Smooth muscle cell of the brain vasculature (primary cell): ENCODE results near the gene DAB2.

Experiments
- DNase-seq: peaks from one replicate; pipeline ENCODE4 v3.0.0-alpha.2; 2012; ENCODE audit warnings: low read depth, low spot score

DAB2 gene

GRCh38 chr5:39448506-39449128, 23.8 kb upstream of the DAB2 start:
- DNase-seq = no peak

- DNase-seq = no peak
These were observed 23.2 kb upstream of the DAB2 start for GRCh38 chr5:39447968-39448367.

DNA sequence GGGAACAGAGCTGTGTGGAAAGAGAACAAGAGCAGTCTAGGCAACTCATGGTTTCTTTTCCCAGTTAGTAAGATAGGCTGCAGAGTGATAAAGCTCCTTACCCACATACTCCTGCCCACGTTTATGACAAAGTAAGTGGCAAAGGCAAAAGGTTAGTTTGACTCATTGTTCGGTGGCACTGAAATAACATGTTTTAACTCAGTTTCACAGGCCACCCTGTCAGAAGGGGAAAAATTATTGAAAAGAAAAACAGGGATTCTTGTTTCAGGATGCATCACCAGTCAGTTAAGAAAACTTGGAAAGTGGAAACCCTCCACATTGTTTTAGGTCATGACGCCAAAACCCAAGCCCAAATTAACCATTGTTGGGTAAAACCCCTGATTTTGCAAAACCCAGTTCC, 22.3 kb upstream of the DAB2 start:
- DNase-seq = no peak

GRCh38 chr5:39446231-39446630, 21.5 kb upstream of the DAB2 start:
- DNase-seq = no peak

DNA sequence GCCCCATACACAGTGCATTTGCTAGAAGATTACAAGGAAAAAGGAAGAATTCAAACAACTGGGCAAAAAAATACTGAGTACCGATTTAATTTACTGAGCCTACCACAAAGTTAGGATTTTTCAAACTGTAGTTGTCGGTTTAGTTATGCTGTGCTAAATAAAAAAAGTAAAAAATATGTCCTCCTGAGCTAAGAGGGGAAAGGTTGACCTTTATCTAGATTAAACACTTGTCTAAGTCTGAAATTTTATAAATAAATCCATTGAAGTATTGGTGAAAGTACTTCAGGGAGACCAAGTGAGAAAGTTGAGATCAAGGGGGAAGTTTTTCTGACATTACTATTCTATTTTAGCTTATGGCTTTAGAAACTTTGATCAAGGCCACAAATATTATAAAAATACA, 19.1 kb upstream of the DAB2 start:
- no peak for DNase-seq

- no peak for DNase-seq
These were observed 18.2 kb upstream of the DAB2 start for GRCh38 chr5:39442991-39443390.

GRCh38 chr5:39441838-39442237, 17.1 kb upstream of the DAB2 start:
- no peak for DNase-seq

DNA sequence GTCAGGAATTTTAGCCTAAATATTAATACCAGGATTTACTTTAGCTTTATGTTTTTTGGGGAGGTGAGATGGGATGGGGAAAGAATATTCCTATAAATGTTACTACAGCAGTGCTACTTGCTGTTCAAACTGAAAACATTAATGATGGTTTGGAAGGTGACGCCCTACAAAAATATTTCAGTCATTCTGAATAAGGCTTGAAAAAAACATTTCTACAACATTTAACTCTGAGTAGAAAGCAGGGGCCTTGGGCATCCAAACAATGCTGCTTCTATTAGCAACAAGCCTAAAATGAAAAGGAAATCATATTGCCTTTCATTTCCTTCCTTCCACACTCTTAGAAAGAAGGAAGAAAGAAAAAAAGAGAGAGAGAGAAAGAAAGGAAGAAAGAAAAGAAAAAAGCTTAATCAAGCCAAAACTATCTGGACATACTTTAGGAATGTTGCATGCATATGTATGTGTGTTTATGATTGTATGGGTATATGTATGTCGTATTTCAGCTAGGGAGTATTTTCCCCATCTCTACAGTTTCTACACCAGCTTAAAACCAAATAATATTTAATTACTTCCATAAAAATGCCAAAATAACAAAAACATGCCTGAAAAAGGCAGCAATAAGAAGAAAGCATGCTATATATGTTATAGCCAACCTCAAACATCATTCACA, 16.3 kb upstream of the DAB2 start:
- no peak for DNase-seq

- no peak for DNase-seq
These were observed 15.6 kb upstream of the DAB2 start for GRCh38 chr5:39440192-39440957.

- no peak for DNase-seq
These were observed 14.9 kb upstream of the DAB2 start for GRCh38 chr5:39439582-39440162.

DNA sequence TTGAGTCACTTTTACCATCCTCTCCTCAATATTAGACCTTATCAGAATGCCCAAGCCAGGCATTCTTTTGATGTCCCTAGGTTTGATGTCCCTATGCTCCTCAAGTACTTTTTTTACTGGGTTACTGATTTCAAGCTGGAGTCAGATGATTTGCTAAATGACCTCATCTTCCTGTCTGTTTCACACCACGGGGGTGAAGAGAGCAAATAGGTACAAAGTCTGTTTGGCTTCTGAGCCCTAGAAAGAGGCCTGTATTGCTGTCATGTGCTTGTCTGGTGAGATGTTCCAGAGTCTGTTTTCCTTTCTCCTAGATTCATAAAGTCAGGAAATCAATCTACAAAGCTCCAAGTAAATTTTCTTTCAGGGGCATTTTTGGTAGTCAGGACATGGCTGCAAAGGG, 12.7 kb upstream of the DAB2 start:
- DNase-seq = no peak

GRCh38 chr5:39433848-39434247, 9.1 kb upstream of the DAB2 start:
- no peak for DNase-seq

DNA sequence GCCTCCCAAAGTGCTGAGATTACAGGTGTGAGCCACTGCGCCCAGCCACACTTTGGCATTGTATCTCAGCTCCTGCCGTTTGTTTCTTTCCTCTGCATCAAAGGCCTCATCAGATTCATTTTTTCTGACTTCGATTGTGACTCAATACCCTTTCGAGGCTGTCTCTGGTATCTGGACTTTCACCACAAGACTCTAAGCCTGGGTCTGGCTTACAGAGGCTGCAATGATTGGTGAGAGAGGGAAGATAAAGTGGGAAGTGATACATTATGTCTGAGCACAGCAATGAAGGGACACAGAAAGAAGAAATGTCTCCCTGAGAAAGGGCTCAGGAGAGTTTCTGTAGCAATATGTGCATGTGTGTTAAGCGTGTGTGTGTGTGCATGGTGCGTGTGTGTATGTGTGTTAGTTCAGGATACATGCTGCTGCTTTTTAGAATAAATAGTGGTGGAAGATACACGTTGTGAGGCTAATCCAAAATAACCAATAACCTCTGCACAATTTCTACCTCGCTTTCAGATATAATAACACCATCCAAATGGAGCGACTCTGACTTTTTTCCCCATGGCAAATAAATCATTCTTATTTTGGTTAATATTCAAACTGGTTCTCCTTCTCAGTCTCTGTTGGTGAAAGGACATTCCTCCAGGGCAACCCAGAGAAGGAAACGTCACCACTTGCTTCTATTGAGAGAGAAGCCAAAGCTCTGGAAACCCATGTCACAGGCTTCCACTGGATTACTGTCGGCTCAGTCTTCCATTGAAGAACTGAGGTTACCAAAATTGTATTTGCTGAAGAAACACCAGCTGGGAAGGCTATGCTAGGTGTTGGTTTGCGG, 8.1 kb upstream of the DAB2 start:
- DNase-seq = no peak

DNA sequence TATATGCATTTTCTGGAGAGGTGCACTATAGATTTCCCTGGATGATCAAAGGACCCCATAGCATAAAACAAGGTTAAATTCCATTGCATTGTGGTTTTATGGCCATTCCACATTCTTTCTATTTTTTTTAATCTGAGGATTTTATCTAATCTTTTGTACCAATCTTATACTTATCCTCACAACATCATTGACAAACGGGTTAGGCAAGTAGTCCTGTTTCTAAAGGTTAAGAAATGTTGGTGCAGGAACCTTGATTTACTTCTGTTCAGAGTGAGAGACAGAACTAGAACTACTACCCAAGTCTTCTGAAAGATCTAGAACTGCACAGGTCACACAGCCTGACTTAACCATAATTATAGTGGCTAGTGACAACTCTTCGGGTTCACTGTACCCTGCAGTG, 5.7 kb upstream of the DAB2 start:
- DNase-seq = no peak

GRCh38 chr5:39428640-39429039, 3.9 kb upstream of the DAB2 start:
- no peak for DNase-seq

GRCh38 chr5:39427633-39428032, 2.9 kb upstream of the DAB2 start:
- no peak for DNase-seq

- no peak for DNase-seq
These were observed 2.4 kb upstream of the DAB2 start for GRCh38 chr5:39427229-39427628.

GRCh38 chr5:39426746-39427105, 1.9 kb upstream of the DAB2 start:
- DNase-seq = no peak

- no peak for DNase-seq
These were observed 1.4 kb upstream of the DAB2 start for GRCh38 chr5:39426051-39426745.

DNA sequence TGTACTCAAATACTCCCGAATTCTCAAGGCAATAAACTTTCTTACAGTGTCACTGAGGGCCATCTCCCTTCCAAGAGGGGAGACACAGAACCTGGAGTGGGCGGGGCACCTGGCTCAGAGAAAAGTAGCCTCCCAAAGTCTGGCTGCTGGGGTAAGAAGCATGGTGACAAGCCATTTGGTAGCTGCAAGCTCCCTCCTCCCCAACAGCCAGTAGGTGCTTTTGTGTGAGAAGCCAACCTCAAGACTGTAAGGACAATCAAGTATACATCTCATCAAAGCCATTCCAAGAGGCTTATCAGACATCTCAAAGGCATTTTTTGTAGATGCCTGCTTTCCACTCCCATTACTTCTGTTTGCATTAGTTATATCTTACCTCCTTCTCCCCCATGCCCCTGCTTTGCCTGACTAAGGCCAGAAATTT, 1.4 kb downstream of the DAB2 start:
- no peak for DNase-seq

- DNase-seq = no peak
These were observed 2.0 kb downstream of the DAB2 start for GRCh38 chr5:39422728-39423285.
